ENCODE results near the gene STOML2.

DNA sequence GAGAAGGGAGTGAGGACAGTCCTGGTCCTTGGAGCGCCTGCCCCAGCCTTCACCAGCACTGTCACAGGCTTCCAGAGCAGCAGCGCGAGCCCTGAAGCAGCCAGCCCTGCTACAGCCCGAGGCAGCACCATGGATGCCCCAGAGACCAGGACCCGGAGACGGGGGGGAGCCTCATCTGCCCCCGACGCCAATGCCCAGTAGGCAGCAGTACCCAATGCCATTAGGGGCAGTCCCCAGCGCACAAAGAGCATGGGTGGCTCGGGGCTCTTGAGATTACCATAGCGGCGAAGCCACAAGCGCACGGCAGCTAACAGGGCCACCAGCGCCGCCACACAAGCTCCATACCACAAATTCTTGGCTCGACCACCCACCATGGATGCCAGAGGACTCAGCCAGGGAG lies 11.4 kb downstream of the STOML2 start:
- no peak for TF ChIP-seq YY1 (IDR thresholded peaks at IDR 0.05; ENCODE audit: insufficient read depth, insufficient read length)
- no peak for TF ChIP-seq ZNF274 (IDR thresholded peaks at IDR 0.05; ENCODE audit: low read depth, low read length)

All from NT2/D1 (cell line).